Measurements from ENCODE around the gene SLC40A1. TPM values are rescaled to one million over a fixed set of nuclear protein-coding genes. Genes with fewer than 3 reads are reported as not detected.
A peak's percentile ranks its signal among the peaks of the same experiment; 100 is the strongest.

The SLC40A1 gene
- total and polyA plus RNA-seq, 2 of the 13 experiments (the other 11 are each of a cell fraction or from before 2014, with no cell fraction given), result 10.6 to 24.9 TPM

- TF ChIP-seq ATF1 (CRISPR knock-in tag; IDR thresholded peaks at IDR 0.05), result no peak
- TF ChIP-seq TEAD3 (CRISPR knock-in tag; optimal IDR thresholded peaks at IDR 0.05; ENCODE audit: borderline replicate concordance), result peak; percentile 52
- TF ChIP-seq ZNF629 (CRISPR knock-in tag; conservative IDR thresholded peaks at IDR 0.05), result 0 out of 2 replicates have a peak, but pooled peaks have one; percentile 6
- 0 out of 2 replicates have a peak, but pooled peaks have one; percentile 30 for TF ChIP-seq RXRB (CRISPR knock-in tag; IDR thresholded peaks at IDR 0.05; ENCODE audit: borderline replicate concordance)
- TF ChIP-seq, protein P1, sequence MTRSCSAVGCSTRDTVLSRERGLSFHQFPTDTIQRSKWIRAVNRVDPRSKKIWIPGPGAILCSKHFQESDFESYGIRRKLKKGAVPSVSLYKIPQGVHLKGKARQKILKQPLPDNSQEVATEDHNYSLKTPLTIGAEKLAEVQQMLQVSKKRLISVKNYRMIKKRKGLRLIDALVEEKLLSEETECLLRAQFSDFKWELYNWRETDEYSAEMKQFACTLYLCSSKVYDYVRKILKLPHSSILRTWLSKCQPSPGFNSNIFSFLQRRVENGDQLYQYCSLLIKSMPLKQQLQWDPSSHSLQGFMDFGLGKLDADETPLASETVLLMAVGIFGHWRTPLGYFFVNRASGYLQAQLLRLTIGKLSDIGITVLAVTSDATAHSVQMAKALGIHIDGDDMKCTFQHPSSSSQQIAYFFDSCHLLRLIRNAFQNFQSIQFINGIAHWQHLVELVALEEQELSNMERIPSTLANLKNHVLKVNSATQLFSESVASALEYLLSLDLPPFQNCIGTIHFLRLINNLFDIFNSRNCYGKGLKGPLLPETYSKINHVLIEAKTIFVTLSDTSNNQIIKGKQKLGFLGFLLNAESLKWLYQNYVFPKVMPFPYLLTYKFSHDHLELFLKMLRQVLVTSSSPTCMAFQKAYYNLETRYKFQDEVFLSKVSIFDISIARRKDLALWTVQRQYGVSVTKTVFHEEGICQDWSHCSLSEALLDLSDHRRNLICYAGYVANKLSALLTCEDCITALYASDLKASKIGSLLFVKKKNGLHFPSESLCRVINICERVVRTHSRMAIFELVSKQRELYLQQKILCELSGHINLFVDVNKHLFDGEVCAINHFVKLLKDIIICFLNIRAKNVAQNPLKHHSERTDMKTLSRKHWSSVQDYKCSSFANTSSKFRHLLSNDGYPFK (CRISPR knock-in tag; IDR thresholded peaks at IDR 0.05; ENCODE audit: borderline replicate concordance), result 0 out of 2 replicates have a peak, but pooled peaks have one; percentile 2
- TF ChIP-seq RBFOX2 (IDR thresholded peaks at IDR 0.05; ENCODE audit: low read depth, low read length), result no peak
- no peak for TF ChIP-seq ZNF770 (CRISPR knock-in tag; IDR thresholded peaks at IDR 0.05)
- no peak for TF ChIP-seq SRY (CRISPR knock-in tag; IDR thresholded peaks at IDR 0.05)
- TF ChIP-seq ZNF709 (CRISPR knock-in tag; IDR thresholded peaks at IDR 0.05), result no peak
- TF ChIP-seq IRF9 (CRISPR knock-in tag; IDR thresholded peaks at IDR 0.05; ENCODE audit: borderline replicate concordance), result no peak
- TF ChIP-seq ZNF841 (CRISPR knock-in tag; IDR thresholded peaks at IDR 0.05; ENCODE audit: borderline replicate concordance), result 0 out of 2 replicates have a peak, but pooled peaks have one; percentile 5
- TF ChIP-seq, protein P2, sequence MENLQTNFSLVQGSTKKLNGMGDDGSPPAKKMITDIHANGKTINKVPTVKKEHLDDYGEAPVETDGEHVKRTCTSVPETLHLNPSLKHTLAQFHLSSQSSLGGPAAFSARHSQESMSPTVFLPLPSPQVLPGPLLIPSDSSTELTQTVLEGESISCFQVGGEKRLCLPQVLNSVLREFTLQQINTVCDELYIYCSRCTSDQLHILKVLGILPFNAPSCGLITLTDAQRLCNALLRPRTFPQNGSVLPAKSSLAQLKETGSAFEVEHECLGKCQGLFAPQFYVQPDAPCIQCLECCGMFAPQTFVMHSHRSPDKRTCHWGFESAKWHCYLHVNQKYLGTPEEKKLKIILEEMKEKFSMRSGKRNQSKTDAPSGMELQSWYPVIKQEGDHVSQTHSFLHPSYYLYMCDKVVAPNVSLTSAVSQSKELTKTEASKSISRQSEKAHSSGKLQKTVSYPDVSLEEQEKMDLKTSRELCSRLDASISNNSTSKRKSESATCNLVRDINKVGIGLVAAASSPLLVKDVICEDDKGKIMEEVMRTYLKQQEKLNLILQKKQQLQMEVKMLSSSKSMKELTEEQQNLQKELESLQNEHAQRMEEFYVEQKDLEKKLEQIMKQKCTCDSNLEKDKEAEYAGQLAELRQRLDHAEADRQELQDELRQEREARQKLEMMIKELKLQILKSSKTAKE (CRISPR knock-in tag; IDR thresholded peaks at IDR 0.05; ENCODE audit: borderline replicate concordance), result 0 out of 2 replicates have a peak, but pooled peaks have one; percentile 33
- TF ChIP-seq ZSCAN30 (CRISPR knock-in tag; IDR thresholded peaks at IDR 0.05), result peak; percentile 78; the same call in 1 of the 2 replicates
- TF ChIP-seq ZNF615 (CRISPR knock-in tag; IDR thresholded peaks at IDR 0.05; ENCODE audit: borderline replicate concordance), result peak; percentile 9; the same call in 1 of the 2 replicates
- peak; percentile 83 for TF ChIP-seq EZH2 (conservative IDR thresholded peaks at IDR 0.05; ENCODE audit: low read depth, low read length)
- 0 out of 2 replicates have a peak, but pooled peaks have one; percentile 16 for TF ChIP-seq ZNF879 (CRISPR knock-in tag; IDR thresholded peaks at IDR 0.05)
- TF ChIP-seq GATAD2A (CRISPR knock-in tag; IDR thresholded peaks at IDR 0.05), result peak; percentile 43; the same call in 1 of the 2 replicates
- 0 out of 2 replicates have a peak, but pooled peaks have one; percentile 13 for TF ChIP-seq ISL2 (CRISPR knock-in tag; IDR thresholded peaks at IDR 0.05)
- TF ChIP-seq, protein P3, sequence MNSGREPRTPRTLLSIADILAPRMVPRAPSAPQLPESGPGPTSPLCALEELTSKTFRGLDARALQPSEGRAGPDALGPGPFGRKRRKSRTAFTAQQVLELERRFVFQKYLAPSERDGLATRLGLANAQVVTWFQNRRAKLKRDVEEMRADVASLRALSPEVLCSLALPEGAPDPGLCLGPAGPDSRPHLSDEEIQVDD (CRISPR knock-in tag; IDR thresholded peaks at IDR 0.05; ENCODE audit: borderline replicate concordance), result 0 out of 2 replicates have a peak, but pooled peaks have one; percentile 5
- no peak for TF ChIP-seq SUZ12 (IDR thresholded peaks at IDR 0.05; ENCODE audit: low read depth, low read length)
- no peak for TF ChIP-seq MLLT10 (CRISPR knock-in tag; IDR thresholded peaks at IDR 0.05)
Observed at GRCh38 chr2:189581354-189582139, 961 bp upstream of the SLC40A1 start (continued).
